GM18873 (cell line): ENCODE data around the gene AP2A2.
"Not testable (repeated sequence)": the region's sequence is repeated elsewhere in the genome, so short reads cannot be mapped to it uniquely, and the experiment has no call there.

ENCODE experiments used
- ATAC-seq: cut with Tn5 transposase; IDR thresholded peaks from one replicate; pipeline ENCODE4 v1.9.1; 2021; ENCODE audit warnings: mild to moderate bottlenecking, moderate library complexity, moderate number of reproducible peaks; ENCODE audit not compliant: unreplicated experiment, low FRiP score

The AP2A2 gene

DNA sequence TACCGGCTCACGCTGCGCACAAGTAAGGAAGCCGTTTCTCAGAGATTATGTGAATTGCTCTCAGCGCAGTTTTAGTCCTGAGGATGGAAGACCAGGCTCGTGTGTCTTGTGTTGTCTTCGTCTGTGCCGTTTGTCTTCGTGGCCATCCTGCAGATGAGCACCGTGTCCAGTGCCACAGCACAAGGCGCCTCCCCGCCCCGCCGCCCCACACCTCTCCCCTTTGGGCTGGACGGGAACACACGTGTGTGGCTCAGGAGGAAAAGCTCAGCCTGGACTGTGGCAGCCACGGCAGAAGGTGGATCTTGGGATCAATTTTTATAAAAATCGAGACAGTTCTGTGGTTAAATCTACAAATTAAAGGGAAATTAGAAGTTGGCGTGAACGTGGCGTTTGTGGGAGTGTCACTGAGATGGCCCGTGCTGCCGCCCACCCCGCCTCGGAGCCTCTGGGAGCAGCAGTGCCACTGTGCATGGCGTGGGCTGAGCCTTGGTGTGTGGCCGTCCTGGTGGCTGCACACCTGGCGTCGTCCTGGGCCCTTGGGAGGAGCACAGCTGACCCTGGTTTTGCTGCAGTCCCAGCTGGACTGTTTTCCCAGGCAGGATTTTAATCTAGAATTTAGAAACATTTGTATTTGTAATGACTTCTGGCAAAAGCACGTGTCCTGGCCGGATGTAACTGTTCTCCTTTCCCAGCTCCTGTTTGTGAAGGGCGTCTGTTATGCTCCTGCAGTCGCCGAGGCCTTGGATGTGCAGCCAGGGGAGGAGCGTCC lies 85.1 kb downstream of the AP2A2 start:
- ATAC-seq = no peak

- no peak for ATAC-seq
Measured at GRCh38 chr11:1011320-1011698, 85.6 kb downstream of the AP2A2 start.

DNA sequence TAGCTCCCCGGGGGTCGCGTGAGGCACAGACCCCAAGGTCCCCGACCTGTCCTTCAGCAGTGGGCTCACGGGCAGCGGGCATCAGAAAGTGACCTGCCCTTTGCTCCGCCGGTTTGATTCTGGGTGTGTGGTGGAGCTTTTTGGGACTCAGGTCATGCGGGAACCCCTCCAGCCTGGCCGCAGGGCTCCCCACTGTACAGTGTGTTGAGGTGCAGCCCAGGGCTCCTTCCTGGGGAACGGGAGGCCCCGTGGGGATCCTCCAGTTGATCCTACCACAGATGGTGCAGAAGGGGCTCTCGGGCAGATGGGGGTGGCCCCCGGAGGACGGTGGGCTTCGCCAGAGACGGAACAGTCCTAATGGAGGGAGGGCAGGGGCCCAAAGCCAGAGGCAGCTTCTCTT lies 86.6 kb downstream of the AP2A2 start:
- ATAC-seq = no peak

DNA sequence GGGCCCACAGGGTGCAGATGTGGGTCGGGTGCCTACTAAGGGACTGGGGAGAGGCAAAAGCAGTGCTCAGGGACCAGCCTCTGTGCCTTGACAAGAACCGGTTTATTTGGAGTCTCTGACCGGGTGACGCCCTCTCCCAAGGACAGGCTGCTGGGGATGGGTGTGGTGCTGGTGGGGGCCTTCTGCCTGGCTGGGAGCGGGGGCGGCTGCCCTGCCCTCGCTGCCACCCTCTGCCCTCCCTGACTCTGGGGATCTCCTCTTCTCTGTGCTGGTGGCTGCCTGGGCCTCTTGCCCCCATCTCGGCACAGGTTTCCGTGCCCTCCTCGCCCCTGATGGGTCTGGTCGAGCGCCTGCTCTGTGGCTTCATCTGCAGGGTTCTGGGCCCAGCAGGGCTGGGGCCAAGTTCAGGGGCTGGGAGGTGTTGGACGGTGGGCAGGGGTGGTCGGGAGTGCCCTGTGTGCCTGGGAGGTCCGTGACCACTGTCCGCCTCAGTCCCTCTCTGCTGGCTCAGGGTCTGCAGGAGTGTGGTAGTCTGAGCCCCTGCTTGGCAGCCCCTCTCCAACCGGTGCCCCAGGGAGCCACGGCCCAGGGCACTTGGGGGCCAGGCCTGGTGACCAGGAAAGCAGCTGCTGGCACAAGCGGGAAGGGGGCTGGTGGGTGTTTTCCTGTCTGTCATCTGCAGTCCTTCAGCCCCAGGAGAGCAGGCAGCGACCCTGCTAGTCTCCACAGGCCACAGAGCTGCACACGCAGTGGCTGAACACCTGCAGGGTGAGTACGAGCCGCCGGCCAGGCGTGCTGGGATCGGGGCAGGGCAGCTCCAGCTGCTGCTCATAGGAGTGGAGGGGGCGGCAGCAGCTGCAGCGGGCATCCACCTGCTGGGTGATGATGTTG lies 87.3 kb downstream of the AP2A2 start:
- ATAC-seq = no peak

GRCh38 chr11:1013631-1013935 lies 87.9 kb downstream of the AP2A2 start:
- ATAC-seq = no peak

DNA sequence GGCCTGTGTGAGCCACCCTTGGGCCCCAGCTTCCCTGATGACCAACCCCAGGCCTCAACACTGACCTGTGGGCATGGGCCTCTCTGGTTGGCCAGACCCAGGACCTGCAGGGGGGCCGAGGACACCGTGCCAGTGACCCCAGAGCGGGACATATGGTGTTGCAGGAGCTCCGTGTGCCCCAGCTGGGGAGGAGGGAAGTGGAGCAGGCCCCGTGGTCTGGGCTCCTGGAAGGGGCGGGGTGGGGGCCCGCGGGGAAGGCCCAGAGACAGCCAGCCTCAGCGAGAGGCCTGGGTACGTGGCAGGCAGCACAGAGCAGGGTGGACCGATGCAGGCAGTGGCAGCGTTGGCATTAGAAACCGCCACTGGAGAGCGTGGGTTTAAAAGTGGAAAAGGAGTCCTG lies 88.6 kb downstream of the AP2A2 start:
- ATAC-seq = no peak

DNA sequence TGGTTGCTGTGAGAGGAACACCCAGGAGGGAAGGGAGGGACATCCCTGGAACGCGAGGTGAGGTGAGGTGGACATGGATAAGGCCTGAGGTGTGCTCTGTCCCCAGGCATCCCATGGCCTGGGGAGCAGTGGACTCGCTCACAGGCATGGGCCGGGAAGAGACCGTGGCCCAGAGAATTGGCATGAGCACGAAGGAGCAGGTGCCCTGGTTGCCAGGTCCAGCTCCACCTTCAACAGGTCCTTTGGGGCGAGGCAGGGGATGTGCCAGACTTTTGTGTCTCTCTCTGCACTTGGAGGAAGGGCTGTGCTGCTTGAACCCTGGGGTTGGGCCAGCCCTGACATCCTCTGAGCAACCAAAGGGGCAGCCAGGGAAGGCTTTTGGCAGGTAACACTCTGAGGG lies 89.4 kb downstream of the AP2A2 start:
- ATAC-seq = no peak

DNA sequence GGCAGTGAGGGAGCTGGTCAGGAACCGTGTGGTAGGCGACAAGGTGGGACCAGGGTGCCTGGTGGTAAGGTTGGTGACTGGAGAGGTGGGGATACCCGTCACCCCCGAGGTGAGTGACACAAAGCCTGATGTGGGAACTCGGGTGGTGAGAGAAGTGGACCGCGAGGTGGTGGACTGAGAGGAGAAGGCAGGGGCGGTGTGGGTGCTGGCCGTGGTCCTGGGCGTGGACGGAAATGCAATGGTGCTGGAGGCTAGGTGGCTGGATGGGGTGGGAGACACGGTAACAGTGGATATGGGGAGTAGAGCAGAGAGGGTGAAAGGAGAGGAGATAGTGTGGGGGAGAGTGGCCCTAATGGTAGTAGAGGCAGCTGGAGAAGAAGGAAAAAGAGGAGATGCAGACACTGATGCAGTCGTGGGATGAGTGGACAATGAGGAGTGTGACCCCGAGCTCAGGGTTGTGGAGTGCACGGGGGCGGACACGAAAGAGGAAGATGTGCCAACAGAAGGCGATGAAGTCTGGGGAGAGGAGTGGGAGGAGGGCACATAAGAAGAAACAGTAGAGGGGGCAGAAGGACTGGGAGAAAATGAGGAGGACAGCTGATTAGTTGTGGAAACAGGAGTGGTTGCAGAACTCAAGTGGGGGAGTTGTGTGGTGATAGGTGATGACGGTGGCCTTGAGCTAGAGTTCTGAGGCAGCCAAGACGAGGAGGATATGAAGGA lies 90.3 kb downstream of the AP2A2 start:
- no peak for ATAC-seq

GRCh38 chr11:1016610-1017126 lies 91.0 kb downstream of the AP2A2 start:
- ATAC-seq = not testable (repeated sequence)

GRCh38 chr11:1017269-1018005 lies 91.8 kb downstream of the AP2A2 start:
- no peak for ATAC-seq

GRCh38 chr11:1018091-1018490 lies 92.4 kb downstream of the AP2A2 start:
- ATAC-seq = no peak

DNA sequence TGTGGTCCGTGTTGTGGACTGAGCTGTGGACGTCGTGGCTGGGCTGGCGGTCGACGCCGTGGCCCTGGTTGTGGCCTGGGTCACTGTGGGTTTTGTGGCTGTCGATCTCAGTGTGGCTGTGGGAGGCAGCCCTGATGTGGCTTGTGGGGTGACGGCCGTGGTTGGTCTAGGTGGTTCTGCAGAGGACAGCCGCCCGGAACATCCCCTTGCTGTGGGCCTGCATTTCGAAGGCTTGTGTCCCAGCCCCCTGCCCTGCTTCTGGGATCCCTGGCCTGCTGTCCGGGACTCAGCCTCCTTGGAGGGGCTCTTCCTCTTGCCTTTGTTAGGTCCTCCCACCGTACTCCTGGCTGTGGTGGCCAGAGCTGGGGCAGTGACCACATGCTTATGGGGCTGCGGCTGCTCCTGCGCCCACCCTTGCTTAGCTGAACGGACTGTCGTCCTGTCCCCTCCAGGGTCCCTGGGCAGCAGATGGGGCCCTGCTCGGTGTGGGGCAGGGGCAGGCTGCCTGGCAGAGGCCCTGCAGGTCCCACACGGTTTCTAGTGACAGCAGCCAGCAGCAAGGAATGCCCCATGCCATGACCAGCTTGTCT lies 93.7 kb downstream of the AP2A2 start:
- ATAC-seq = no peak

- no peak for ATAC-seq
Measured at GRCh38 chr11:1020211-1020905, 94.7 kb downstream of the AP2A2 start.

- ATAC-seq = no peak
Measured at GRCh38 chr11:1022411-1022810, 96.7 kb downstream of the AP2A2 start.

GRCh38 chr11:1022908-1023810 lies 97.5 kb downstream of the AP2A2 start:
- no peak for ATAC-seq

DNA sequence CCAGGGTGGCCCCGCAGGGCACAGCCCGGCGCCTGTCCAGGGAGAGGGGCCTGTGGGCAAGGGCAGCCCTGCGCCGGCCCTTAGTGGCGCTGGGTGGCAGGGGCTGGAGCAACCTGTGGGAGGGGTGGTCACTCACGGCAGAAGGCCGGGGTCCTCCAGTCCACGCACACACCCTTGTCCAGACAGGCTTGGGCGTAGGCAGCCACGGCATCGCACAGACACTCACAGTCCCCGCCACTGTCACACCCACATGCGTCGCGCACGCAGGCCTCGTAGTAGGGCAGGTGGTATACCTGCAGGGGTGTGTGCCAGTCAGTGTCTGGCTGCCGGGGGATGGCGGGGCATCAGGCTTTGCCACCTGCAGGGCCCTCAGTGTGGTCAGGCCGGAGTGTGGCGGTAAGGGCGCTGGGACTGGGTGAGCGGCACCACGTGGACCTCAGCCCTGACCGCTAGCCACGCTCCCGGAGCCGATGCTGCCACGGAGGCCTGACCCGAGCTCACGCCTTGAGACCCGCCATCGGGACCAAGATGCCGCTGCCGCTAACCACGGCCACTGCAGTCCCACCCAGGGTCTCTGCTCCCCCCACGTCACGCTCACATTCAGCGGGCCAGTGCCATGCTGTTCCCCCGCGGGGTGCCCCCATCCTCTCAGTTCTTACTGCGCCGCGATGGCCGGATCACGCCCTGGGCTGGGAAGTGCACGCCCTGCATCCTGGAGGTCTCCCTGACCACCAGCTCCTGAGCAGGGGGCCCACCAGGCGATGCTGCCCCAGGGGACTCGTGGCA lies 98.3 kb downstream of the AP2A2 start:
- no peak for ATAC-seq

GRCh38 chr11:1024597-1025409 lies 99.1 kb downstream of the AP2A2 start:
- ATAC-seq = no peak
